ENCODE results near the gene PIGS. TPM values are rescaled to one million over a fixed set of nuclear protein-coding genes. Genes with fewer than 3 reads are reported as not detected.
A peak's percentile ranks its signal among the peaks of the same experiment; 100 is the strongest.

Gene PIGS
- total and polyA plus RNA-seq, 9 of the 15 experiments (the other 6 are each of a cell fraction or from before 2014, with no cell fraction given): 47.5 to 138 (median 57.6) TPM

- TF ChIP-seq ETS1 (conservative IDR thresholded peaks at IDR 0.05; ENCODE audit: control insufficient read depth, low read depth, low read length): peak; percentile 70
- peak; percentile 6; the same call in 1 of the 2 replicates for TF ChIP-seq DPF2 (IDR thresholded peaks at IDR 0.05)
- peak; percentile 91 for TF ChIP-seq ZBTB40 (IDR thresholded peaks at IDR 0.05)
- no peak for TF ChIP-seq ZBTB40 (CRISPR knock-in tag; IDR thresholded peaks at IDR 0.05)
- TF ChIP-seq CBFA2T3 (IDR thresholded peaks at IDR 0.05): no peak
- TF ChIP-seq NFE2 (IDR thresholded peaks at IDR 0.05; ENCODE audit: low read depth): no peak
- TF ChIP-seq ATF1 (CRISPR knock-in tag; IDR thresholded peaks at IDR 0.05): no peak
- TF ChIP-seq ATF1 (tag; IDR thresholded peaks at IDR 0.05): peak; percentile 64; the same call in 1 of the 2 replicates
- TF ChIP-seq RBBP5 (IDR thresholded peaks at IDR 0.05; ENCODE audit: borderline replicate concordance, insufficient read depth, low read length, poor library complexity, severe bottlenecking): peak; percentile 31
- TF ChIP-seq LEF1 (IDR thresholded peaks at IDR 0.05): no peak
- TF ChIP-seq SUPT5H (IDR thresholded peaks at IDR 0.05): peak; percentile 86
- peak; percentile 73; the same call in 1 of the 2 replicates for TF ChIP-seq NCOA1 (IDR thresholded peaks at IDR 0.05; ENCODE audit: low read depth)
- peak; percentile 54; the same call in 1 of the 2 replicates for TF ChIP-seq C11orf30 (IDR thresholded peaks at IDR 0.05; ENCODE audit: low read depth)
- TF ChIP-seq ARHGAP35 (IDR thresholded peaks at IDR 0.05; ENCODE audit: partially characterized antibody): no peak
- peak; percentile 91 for TF ChIP-seq POLR2A (conservative IDR thresholded peaks at IDR 0.05)
- TF ChIP-seq GABPA (tag; conservative IDR thresholded peaks at IDR 0.05; ENCODE audit: low read depth): peak; percentile 90
- TF ChIP-seq TBP (optimal IDR thresholded peaks at IDR 0.05; ENCODE audit: low read depth, low read length): peak; percentile 85
- no peak for TF ChIP-seq HDAC3 (IDR thresholded peaks at IDR 0.05; ENCODE audit: borderline replicate concordance, partially characterized antibody)
These were observed at the start of gene PIGS (continued) for GRCh38 chr17:28571361-28572122.
